ENCODE data around the gene SLC39A3. TPM values are rescaled to one million over a fixed set of nuclear protein-coding genes. Genes with fewer than 3 reads are reported as not detected.

SLC39A3 gene
- total and polyA plus RNA-seq, 2 experiments from 2014 or later: 33.5 to 47.4 TPM

DNA sequence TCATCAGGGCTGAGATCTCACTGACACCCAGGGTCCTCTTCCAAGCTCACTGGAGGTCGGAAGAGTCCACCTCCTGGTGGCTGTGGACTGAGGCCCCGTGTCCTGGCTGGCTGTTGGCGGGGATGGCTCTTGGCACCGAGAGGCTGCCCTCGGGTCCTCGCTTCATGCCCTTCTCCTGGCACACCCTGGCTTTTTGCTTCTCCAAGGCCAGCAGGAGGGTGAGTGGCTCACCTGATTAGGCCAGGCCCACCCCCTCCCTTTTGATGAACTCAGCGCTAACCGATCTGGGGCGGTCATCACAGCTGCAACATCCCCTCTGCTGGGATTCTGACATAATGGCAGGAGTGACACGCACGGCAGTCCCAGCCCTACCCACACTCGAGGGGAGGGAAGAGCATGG lies 4.4 kb downstream of the SLC39A3 start:
- H2AFZ ChIP-seq: no peak overlapping the region
- H3K4me3 ChIP-seq: no peak overlapping the region
- TF ChIP-seq JUNB (IDR thresholded peaks at IDR 0.05; ENCODE audit: unreplicated experiment) (no peak), POLR2AphosphoS5 (IDR thresholded peaks at IDR 0.05; ENCODE audit: low read depth) (no peak), EZH2phosphoT487 (IDR thresholded peaks at IDR 0.05; ENCODE audit: unreplicated experiment) (no peak), EZH2 (IDR thresholded peaks at IDR 0.05; ENCODE audit: low read depth, unreplicated experiment) (no peak), CREB1 (CRISPR knock-in tag; IDR thresholded peaks at IDR 0.05; ENCODE audit: low read depth) (no peak), ZNF331 (CRISPR knock-in tag; IDR thresholded peaks at IDR 0.05; ENCODE audit: low read depth) (no peak), ZNF114 (CRISPR knock-in tag; IDR thresholded peaks at IDR 0.05) (no peak), NANOG (IDR thresholded peaks at IDR 0.05; ENCODE audit: borderline replicate concordance) (no peak), ETS1 (IDR thresholded peaks at IDR 0.05) (no peak), ZNF462 (CRISPR knock-in tag; IDR thresholded peaks at IDR 0.05) (no peak), STAT1 (IDR thresholded peaks at IDR 0.05; ENCODE audit: unreplicated experiment) (no peak)
- TF ChIP-seq, protein P1, sequence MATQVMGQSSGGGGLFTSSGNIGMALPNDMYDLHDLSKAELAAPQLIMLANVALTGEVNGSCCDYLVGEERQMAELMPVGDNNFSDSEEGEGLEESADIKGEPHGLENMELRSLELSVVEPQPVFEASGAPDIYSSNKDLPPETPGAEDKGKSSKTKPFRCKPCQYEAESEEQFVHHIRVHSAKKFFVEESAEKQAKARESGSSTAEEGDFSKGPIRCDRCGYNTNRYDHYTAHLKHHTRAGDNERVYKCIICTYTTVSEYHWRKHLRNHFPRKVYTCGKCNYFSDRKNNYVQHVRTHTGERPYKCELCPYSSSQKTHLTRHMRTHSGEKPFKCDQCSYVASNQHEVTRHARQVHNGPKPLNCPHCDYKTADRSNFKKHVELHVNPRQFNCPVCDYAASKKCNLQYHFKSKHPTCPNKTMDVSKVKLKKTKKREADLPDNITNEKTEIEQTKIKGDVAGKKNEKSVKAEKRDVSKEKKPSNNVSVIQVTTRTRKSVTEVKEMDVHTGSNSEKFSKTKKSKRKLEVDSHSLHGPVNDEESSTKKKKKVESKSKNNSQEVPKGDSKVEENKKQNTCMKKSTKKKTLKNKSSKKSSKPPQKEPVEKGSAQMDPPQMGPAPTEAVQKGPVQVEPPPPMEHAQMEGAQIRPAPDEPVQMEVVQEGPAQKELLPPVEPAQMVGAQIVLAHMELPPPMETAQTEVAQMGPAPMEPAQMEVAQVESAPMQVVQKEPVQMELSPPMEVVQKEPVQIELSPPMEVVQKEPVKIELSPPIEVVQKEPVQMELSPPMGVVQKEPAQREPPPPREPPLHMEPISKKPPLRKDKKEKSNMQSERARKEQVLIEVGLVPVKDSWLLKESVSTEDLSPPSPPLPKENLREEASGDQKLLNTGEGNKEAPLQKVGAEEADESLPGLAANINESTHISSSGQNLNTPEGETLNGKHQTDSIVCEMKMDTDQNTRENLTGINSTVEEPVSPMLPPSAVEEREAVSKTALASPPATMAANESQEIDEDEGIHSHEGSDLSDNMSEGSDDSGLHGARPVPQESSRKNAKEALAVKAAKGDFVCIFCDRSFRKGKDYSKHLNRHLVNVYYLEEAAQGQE (IDR thresholded peaks at IDR 0.05; ENCODE audit: unreplicated experiment): no peak
- TF ChIP-seq, protein P2, sequence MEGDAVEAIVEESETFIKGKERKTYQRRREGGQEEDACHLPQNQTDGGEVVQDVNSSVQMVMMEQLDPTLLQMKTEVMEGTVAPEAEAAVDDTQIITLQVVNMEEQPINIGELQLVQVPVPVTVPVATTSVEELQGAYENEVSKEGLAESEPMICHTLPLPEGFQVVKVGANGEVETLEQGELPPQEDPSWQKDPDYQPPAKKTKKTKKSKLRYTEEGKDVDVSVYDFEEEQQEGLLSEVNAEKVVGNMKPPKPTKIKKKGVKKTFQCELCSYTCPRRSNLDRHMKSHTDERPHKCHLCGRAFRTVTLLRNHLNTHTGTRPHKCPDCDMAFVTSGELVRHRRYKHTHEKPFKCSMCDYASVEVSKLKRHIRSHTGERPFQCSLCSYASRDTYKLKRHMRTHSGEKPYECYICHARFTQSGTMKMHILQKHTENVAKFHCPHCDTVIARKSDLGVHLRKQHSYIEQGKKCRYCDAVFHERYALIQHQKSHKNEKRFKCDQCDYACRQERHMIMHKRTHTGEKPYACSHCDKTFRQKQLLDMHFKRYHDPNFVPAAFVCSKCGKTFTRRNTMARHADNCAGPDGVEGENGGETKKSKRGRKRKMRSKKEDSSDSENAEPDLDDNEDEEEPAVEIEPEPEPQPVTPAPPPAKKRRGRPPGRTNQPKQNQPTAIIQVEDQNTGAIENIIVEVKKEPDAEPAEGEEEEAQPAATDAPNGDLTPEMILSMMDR (conservative IDR thresholded peaks at IDR 0.05; ENCODE audit: low read depth in 2 of 2): no peak
- no peaks in the 10 kb centered on the region; the same call in none of the 2 replicates for H4K20me1 ChIP-seq (replicated peaks; ENCODE audit: insufficient read depth)
- no peaks in the 10 kb centered on the region; the same call in 1 of the 2 replicates for H3K36me3 ChIP-seq (ENCODE audit: insufficient read depth)
- peaks cover 5% of the 10 kb centered on the region; the same call in 1 of the 2 replicates for H3K79me2 ChIP-seq (replicated peaks; ENCODE audit: insufficient read depth)
- peaks cover 8% of the 10 kb centered on the region for H3K27me3 Mint-ChIP-seq (ENCODE audit: insufficient read depth, low read depth, poor library complexity)
- no peak overlapping the region for H3K27ac Mint-ChIP-seq
- ATAC-seq (no peak), DNase-seq (ENCODE audit: low spot score) (no peak)
- H3K36me3 Mint-ChIP-seq (ENCODE audit: low read depth): peaks cover 44% of the 10 kb centered on the region
- H3K9me3 Mint-ChIP-seq: no peaks in the 10 kb centered on the region
- no peaks in the 10 kb centered on the region for H3K27me3 ChIP-seq (ENCODE audit: insufficient read depth)
- H3K27ac ChIP-seq (ENCODE audit: low read depth): no peak overlapping the region
- no peak overlapping the region for H3K4me2 ChIP-seq
- H3K4me1 Mint-ChIP-seq: peaks cover 4% of the 10 kb centered on the region; the same call in 2 of the 3 replicates
- H3F3A ChIP-seq (replicated peaks; ENCODE audit: low read depth): no peaks in the 10 kb centered on the region
- H3K4me1 ChIP-seq (ENCODE audit: insufficient read depth): peaks cover 4% of the 10 kb centered on the region; the same call in 1 of the 2 replicates
- no peak overlapping the region for H3K4me3 Mint-ChIP-seq
- no peaks in the 10 kb centered on the region for H3K9me2 ChIP-seq (ENCODE audit: insufficient read depth)

Data from GM23338 (cell line).